ENCODE data around the gene CCL4L2. TPM values are rescaled to one million over a fixed set of nuclear protein-coding genes. Genes with fewer than 3 reads are reported as not detected.
"Not testable (repeated sequence)": the region's sequence is repeated elsewhere in the genome, so short reads cannot be mapped to it uniquely, and the experiment has no call there.

CCL4L2 gene
- total RNA-seq, 1 donor from 2014 or later = not detected

- not testable (repeated sequence) for H3K27ac Mint-ChIP-seq; DNase-seq (ENCODE audit: low spot score, unreplicated experiment); H3K4me3 Mint-ChIP-seq (ENCODE audit: low read depth); H3K36me3 Mint-ChIP-seq (ENCODE audit: insufficient read depth); H3K27me3 Mint-ChIP-seq; H3K4me1 Mint-ChIP-seq (ENCODE audit: low read depth)
- peaks cover 15% of the 10 kb centered on the region for H3K9me3 Mint-ChIP-seq (ENCODE audit: low read depth)
These were observed 10.1 kb downstream of the CCL4L2 start for GRCh38 chr17:36220737-36221580.

DNA sequence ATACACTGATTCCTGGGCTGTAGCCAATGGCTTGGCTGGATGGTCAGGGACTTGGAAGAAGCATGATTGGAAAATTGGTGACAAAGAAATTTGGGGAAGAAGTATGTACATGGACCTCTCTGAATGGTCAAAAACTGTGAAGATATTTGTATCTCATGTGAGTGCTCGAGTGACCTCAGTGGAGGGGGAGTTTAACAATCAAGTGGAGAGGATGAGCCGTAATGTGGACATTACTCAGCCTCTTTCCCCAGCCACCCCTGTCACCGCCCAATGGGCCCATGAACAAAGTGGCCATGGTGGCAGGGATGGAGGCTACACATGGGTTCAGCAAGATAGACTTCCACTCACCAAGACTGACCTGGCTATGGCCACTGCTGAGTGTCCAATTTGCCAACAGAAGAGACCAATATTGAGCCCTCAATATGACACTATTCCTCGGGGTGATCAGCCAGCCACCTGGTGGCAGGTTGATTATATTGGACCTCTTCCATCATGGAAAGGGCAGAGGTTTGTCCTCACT, 10.8 kb downstream of the CCL4L2 start:
- not testable (repeated sequence) for H3K27me3 Mint-ChIP-seq; H3K36me3 Mint-ChIP-seq (ENCODE audit: insufficient read depth); DNase-seq (ENCODE audit: low spot score, unreplicated experiment); H3K27ac Mint-ChIP-seq; H3K4me1 Mint-ChIP-seq (ENCODE audit: low read depth); H3K4me3 Mint-ChIP-seq (ENCODE audit: low read depth)
- H3K9me3 Mint-ChIP-seq (ENCODE audit: low read depth) = peaks cover 15% of the 10 kb centered on the region

- peaks cover 11% of the 10 kb centered on the region for H3K9me3 Mint-ChIP-seq (ENCODE audit: low read depth)
- H3K27ac Mint-ChIP-seq; DNase-seq (ENCODE audit: low spot score, unreplicated experiment); H3K4me1 Mint-ChIP-seq (ENCODE audit: low read depth); H3K27me3 Mint-ChIP-seq; H3K36me3 Mint-ChIP-seq (ENCODE audit: insufficient read depth); H3K4me3 Mint-ChIP-seq (ENCODE audit: low read depth): not testable (repeated sequence)
These were observed 12.1 kb downstream of the CCL4L2 start for GRCh38 chr17:36222967-36223366.

GRCh38 chr17:36229644-36230043, 18.8 kb downstream of the CCL4L2 start:
- TF ChIP-seq CTCF (IDR thresholded peaks at IDR 0.05; ENCODE audit: unreplicated experiment) = peak; percentile 19
- not testable (repeated sequence) for H3K9me3 Mint-ChIP-seq (ENCODE audit: low read depth); H3K27me3 Mint-ChIP-seq; H3K27ac Mint-ChIP-seq; H3K36me3 Mint-ChIP-seq (ENCODE audit: insufficient read depth); DNase-seq (ENCODE audit: low spot score, unreplicated experiment); H3K4me1 Mint-ChIP-seq (ENCODE audit: low read depth); H3K4me3 Mint-ChIP-seq (ENCODE audit: low read depth)

DNA sequence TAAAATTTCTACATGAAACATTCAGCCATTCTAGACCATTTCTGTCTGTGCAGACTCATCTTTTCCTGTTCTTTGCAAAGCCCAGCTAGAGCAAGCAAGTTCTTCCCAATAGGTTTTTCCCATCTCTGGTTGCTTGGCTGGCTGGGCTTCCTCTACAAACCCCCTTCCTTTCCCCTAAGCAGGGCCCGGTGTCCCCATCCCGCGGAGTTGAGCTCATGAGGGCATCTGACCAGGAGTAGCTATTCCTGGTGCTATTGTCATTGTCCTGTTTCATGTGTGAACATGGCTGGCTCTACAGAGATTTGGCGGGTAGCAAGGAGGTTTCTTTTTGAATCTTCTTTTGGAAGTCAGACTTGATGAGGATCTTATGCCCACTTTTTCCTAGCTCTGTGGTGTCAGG, 31.2 kb downstream of the CCL4L2 start:
- not testable (repeated sequence) for DNase-seq (ENCODE audit: low spot score, unreplicated experiment); H3K27me3 Mint-ChIP-seq; H3K9me3 Mint-ChIP-seq (ENCODE audit: low read depth); H3K4me3 Mint-ChIP-seq (ENCODE audit: low read depth); H3K27ac Mint-ChIP-seq; H3K4me1 Mint-ChIP-seq (ENCODE audit: low read depth); H3K36me3 Mint-ChIP-seq (ENCODE audit: insufficient read depth)

Other genes with a start within 250 kb of the CCL4L2 start
- gene CCL16, start 229.6 kb upstream of the CCL4L2 start, total RNA-seq = not detected in 2 replicates
- gene CCL14, start 224.3 kb upstream of the CCL4L2 start, total RNA-seq = not detected in 2 replicates
- gene CCL15, start 209.5 kb upstream of the CCL4L2 start, total RNA-seq = 0.29 TPM in 1 of 2 replicates, not detected in the other
- not detected in 2 replicates for gene CCL23, start 193.1 kb upstream of the CCL4L2 start, total RNA-seq
- not detected in 2 replicates for gene CCL18, start 146.8 kb upstream of the CCL4L2 start, total RNA-seq
- gene CCL3, start 120.9 kb upstream of the CCL4L2 start, total RNA-seq = not detected in 2 replicates
- gene CCL4, start 107.2 kb upstream of the CCL4L2 start, total RNA-seq = not detected in 2 replicates
- 27.1 and 30.1 TPM in 2 replicates for gene TBC1D3B, start 34.4 kb upstream of the CCL4L2 start, total RNA-seq
- gene CCL3L1, start 14.3 kb upstream of the CCL4L2 start, total RNA-seq = 0.82 and 1.7 TPM in 2 replicates
- gene TBC1D3I, start 53.5 kb downstream of the CCL4L2 start, total RNA-seq = 0.77 and 1.9 TPM in 2 replicates
- gene TBC1D3G, start 112.8 kb downstream of the CCL4L2 start, total RNA-seq = not detected in 2 replicates
- not detected in 2 replicates for gene TBC1D3H, start 177.4 kb downstream of the CCL4L2 start, total RNA-seq

All from progenitor cell of endocrine pancreas (in vitro differentiated cells).